ENCODE measurements around the gene KRT1.

Gene KRT1

GRCh38 chr12:52698651-52699340 lies 18.6 kb upstream of the KRT1 start:
- DNase-seq, result no peak

GRCh38 chr12:52697058-52697582 lies 16.9 kb upstream of the KRT1 start:
- DNase-seq, result no peak

DNA sequence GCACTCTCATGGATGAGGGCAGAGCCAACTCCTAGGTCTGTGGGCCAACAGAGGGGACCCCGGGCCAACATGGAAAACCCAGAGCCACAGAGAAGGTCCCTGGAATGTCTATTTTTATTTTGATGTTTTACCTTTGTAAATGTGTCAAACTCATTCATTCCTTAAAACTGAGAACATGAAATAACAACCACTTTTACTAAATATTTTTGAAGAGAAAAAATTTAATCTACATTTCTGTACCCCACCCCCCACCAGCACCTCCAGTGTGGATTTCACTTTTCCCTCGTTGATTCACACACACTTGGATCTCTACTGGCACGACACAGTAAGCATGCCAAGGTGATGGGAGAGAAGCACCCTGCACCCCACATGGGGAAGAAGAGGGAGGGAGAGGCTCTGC lies 16.4 kb upstream of the KRT1 start:
- no peak for DNase-seq

GRCh38 chr12:52695039-52695438 lies 14.8 kb upstream of the KRT1 start:
- no peak for DNase-seq

DNA sequence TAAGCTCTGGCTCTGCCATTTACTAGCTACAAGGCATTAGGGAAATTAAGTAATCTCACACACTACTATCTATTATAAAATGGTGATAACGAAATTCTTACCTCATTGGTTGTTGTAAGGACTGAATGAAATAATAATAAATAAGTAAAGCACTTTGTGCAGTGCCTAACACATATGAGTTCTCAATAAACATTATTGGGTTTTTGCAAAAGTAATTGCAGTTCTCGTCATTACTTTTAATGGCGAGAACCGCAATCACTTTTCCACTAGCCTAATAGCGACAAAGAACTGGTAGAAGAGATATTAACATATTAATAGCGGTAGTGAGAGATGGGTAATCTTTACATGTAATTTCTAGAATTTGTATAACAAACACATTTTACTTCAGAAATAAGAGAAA lies 13.9 kb upstream of the KRT1 start:
- no peak for DNase-seq

GRCh38 chr12:52693261-52693660 lies 13.1 kb upstream of the KRT1 start:
- DNase-seq, result no peak

- no peak for DNase-seq
Measured at GRCh38 chr12:52692254-52692653, 12.0 kb upstream of the KRT1 start.

DNA sequence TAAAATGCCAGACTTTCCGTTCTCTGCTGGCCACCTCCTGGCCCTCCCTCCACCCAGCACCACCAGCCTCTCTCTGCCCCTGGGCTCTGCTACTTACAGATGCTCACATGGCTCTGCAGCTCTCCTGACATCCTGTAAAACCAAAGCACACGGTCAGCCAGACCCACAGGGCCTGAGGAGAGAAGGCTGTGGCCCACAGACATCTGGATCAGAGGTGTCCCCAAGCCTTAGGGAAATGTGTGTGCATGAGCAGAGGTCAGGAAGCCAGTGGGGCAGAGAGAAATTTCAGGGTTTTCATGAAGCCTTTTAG lies 11.6 kb upstream of the KRT1 start:
- no peak for DNase-seq

DNA sequence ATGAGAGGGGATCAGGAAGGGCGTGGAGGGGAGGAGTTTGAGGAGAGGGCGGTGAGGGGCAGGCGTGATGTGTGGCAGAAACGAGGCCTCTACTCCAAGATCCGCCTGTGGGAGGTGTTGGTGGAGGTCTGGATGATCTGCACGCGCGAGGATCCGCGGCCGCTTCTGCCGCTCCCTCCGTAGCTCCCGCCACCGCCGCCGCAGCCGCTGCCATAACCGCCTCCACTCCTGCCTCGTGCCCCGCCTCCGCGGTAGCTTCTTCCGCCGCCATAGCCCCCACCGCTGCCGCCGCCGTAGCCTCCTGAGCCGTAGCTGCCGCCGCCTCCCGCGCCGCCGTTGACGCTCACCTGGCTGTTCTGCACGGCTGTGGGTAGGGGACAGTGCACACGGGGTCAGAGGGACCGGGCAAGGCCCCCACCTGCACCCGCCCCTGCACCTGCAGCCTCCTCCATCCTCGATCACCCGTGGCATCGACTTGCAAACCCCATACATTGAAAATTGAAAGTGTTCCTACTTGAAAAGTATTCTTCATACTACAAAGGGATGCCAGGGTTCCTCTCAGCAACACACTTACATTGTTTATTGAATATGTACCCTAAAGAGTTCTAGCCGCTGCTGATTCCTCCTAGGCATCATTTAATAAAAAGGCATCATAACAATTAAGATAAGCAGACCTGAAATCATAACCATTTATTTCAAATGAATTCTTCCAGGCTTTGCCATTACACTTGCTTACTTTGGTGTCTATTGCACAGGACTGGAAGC lies 11.1 kb upstream of the KRT1 start:
- no peak for DNase-seq

DNA sequence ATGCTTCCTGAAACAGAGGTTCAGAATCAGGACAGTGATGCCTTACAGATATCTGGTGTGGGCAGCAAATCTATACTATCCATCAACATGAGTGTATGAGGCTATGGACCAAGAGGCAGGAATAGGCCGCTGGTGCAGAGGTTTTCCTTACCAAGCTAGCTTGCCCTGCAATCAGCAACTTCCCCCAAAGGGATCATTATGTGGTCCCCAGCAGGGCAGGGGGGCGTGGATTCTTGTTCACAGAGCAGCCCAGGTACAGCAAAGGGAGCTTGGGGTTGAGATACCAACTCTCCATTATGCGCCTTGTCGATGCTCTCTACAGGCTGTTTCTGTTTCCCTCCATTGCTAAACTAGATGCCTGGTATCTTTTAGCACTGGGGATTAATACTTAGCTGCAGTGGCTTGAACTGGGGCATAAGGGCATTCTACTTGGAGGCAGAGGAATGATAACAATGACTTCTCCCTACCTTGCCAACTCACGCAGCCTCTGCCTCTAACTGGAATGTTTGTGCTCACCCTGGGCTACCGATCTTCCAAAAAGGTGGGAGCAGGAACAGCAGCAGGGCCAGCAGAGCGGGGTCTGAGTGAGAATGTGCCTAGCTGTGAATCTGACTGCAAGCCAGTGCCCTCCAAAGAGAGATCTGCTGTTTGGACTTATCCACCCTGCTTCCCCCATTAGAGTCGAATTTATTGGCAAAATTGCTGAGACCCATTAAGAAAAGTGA lies 10.3 kb upstream of the KRT1 start:
- DNase-seq, result no peak

- DNase-seq, result no peak
Measured at GRCh38 chr12:52689936-52690335, 9.7 kb upstream of the KRT1 start.

GRCh38 chr12:52689239-52689638 lies 9.0 kb upstream of the KRT1 start:
- no peak for DNase-seq

DNA sequence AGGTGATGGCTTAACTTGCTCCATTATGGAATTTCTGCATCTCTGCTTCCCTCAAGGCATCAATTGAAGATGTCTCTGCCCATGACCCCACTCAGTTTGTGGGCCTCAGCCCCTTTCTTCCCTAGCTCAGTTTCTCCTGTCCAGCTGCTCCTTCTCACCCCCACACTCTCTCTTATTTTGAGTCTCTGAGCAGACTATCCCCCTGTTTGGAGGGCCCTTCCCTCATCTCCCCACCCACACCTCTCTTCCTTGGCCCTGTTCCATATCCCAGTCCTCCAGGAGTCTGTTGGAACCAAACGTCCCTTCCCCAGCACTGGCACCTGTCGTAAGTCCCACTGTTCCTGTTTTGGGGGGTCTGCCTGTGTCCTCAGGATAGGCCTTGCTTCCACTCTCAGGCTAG lies 8.3 kb upstream of the KRT1 start:
- DNase-seq, result no peak

DNA sequence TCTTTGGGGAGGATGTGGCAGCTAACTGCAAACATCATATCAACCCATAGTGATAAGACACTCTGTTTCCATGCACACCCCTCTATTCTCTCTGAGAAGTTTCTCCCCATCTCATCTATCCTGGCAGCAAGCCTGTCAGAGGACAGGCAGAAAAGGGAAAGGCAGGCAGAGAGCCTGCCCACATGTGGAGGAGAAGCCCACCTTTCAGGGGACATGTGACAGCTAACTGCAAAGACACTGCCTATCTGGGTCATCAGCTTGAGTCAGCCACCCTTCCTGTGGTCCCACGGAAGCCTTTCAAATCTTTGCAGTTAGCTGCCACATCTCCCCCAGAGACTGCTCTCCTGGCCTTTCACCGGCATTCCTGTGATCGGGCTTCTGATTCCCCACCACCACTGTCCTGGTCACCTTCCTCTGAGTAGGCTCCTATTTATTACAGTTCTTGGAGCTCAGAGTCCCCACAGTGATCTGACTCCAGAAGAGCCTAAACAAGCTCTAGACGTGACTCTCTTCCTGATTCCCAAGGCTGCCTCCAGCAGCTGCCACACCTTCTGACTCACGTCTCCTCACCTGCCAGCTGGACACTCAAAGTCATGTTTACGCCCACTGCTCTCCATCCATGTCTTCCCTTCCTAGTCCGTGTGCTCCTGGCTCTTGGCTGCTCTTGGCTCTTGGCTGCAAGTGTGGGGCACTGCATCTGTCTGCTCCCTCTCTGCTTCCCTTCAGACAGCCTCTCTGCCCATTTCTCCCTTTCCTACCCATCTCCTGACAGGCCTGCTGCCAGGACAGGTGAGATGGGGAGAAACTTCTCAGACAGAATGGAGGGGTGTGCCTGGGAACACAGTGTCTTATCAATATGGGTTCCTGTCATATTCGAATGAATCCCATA lies 7.5 kb upstream of the KRT1 start:
- DNase-seq, result no peak

- no peak for DNase-seq
Measured at GRCh38 chr12:52686756-52687487, 6.7 kb upstream of the KRT1 start.

- no peak for DNase-seq
Measured at GRCh38 chr12:52686063-52686462, 5.9 kb upstream of the KRT1 start.

DNA sequence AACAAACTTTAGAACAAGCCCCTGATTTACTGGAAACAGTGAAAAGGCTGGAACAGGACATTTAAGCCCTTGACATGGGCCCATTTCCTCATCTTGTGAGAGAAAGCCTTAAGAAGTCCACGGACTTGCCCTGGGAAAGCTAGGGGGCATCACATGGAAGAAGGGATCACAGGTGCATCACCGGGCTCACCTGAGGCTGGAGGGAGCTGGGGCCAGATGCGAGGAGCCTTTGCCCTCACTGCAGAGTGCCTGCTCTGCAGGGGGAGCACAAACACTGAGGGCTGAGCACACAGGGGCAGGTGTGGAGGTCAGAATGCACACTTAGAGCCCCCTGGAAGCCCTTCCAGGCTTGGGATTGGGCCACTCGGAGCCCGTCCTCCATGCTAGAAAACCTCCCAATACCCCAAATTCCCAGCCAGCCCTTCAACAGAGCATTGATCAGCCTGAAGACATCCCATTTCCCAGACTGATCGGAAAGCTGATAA lies 5.2 kb upstream of the KRT1 start:
- no peak for DNase-seq

DNA sequence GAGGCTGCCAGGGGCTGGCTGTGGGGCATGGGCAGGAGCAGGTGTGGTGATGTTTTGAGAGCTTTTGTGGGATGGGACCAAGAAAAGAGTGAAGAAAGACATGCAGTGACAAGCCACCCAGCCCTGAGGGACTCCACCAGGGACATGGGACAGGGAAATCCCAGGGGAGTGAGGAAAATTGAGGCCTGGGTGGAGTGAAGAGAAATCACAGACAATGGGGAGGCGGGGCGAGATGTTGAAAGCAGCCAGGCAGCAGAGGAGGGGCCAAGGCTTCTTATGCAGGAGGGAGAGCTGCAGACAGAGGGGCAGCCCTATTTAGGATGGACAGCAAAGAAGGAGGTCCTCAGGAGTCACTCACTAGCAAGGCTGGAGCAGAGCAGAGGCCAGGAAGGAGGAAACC lies 4.2 kb upstream of the KRT1 start:
- no peak for DNase-seq

DNA sequence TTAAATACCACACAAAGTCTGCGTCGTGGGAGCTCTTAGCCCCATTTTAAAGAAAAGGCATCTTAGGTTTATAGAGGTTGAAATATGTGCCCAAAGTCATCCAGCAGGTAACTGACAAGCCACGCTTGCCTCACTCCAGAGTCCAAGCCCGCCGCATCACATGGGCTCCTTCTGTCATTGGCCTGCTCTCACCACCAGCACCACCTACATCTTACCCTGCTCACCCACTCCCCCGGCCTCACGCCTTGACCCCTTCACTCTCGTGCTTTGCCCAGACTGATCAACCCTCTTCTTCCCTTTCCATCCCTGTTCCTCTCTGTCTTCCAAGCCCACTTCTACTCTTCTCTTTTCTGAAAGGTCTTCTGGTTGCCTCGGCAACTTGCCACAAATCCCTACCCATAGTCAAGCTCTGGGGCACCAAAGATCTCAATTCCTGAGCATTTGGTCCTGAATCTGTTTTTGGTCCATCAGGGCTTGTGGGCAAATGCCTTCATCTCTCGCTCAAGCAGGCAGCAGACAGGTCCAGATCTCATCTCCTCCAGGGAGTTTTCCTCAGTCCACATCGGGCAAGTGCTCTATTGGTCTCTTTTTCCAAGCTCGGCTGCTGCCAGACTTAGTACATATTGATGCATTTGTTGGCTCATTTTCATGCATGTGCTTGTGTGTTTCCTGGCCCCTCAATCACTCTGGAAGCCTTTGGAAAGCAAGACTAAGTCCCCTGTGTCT lies 3.5 kb upstream of the KRT1 start:
- DNase-seq, result no peak

DNA sequence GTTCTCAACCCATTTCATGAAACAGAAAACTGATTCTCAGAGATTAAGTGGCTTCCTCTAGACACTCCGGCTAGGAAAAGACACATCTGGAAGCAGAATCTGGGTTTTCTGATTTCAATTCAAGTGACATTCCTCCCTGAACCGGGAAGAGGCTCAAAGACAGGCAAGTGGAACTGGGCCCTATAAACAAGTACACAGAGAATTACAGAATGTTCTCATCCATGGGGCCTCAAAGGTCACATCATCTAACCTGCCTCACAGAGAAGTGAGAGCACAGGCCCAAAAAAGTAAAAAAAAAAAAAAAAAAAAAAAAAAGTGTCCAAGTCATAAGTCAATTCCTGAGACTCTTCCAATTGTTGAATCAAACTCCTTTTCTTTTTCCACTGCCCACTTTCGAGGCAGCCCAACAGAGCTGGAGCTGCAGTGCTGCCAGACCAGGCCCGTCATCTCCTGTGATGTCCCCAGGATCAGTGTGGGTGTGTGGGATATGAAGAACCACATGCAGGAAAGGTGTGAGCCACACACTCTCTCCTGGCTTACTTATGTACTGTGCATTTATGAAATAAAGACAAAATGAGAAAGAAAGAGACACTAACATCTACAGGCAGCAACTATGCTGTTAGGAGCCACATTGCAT lies 2.8 kb upstream of the KRT1 start:
- DNase-seq, result no peak

GRCh38 chr12:52682381-52682660 lies 2.1 kb upstream of the KRT1 start:
- DNase-seq, result no peak

All from NCI-H1930 (cell line).